ENCODE results near the gene DENND11. TPM values are rescaled to one million over a fixed set of nuclear protein-coding genes. Genes with fewer than 3 reads are reported as not detected.

The DENND11 gene
- 4.4 to 7.1 TPM (median 6.4 TPM) in 5 replicates for total RNA-seq (2022; extraction: Qiagen RNA extraction; ENCODE audit: low read depth)

GRCh38 chr7:141702047-141702567 lies at the start of gene DENND11:
DENND11 (minus strand) TSS chr7:141702166; CDS start chr7:141702153, 13 bp downstream.

GRCh38 chr7:141737836-141738591 lies 36.0 kb upstream of the DENND11 start, which contains the start of gene SSBP1:
SSBP1 (plus strand) TSS chr7:141738358; CDS start chr7:141739167, 809 bp downstream.

GRCh38 chr7:141708351-141708750 lies 6.4 kb upstream of the DENND11 start, which contains the start of gene WEE2:
WEE2 (plus strand) TSS chr7:141708353; CDS start chr7:141708759, 406 bp downstream.

Other genes starting within 250 kb of the DENND11 start
- gene AGK, start 150.8 kb downstream of the DENND11 start, total RNA-seq (2022; extraction: Qiagen RNA extraction; ENCODE audit: low read depth) = 28.0 to 33.8 TPM (median 29.1 TPM) in 5 replicates
- gene WEE2, start 6.2 kb upstream of the DENND11 start, total RNA-seq (2022; extraction: Qiagen RNA extraction; ENCODE audit: low read depth) = not detected in 5 replicates
- gene SSBP1, start 36.2 kb upstream of the DENND11 start, total RNA-seq (2022; extraction: Qiagen RNA extraction; ENCODE audit: low read depth) = 275 to 353 TPM (median 306 TPM) in 5 replicates
- not detected in 5 replicates for gene TAS2R3, start 61.9 kb upstream of the DENND11 start, total RNA-seq (2022; extraction: Qiagen RNA extraction; ENCODE audit: low read depth)
- 0.09 to 0.27 TPM (median 0.15 TPM) in 5 replicates for gene TAS2R4, start 74.5 kb upstream of the DENND11 start, total RNA-seq (2022; extraction: Qiagen RNA extraction; ENCODE audit: low read depth)
- gene TAS2R5, start 88.1 kb upstream of the DENND11 start, total RNA-seq (2022; extraction: Qiagen RNA extraction; ENCODE audit: low read depth) = 0.26 to 0.72 TPM (median 0.38 TPM) in 5 replicates
- not detected in 5 replicates for gene PRSS37, start 139.3 kb upstream of the DENND11 start, total RNA-seq (2022; extraction: Qiagen RNA extraction; ENCODE audit: low read depth)
- not detected in 5 replicates for gene OR9A4, start 214.2 kb upstream of the DENND11 start, total RNA-seq (2022; extraction: Qiagen RNA extraction; ENCODE audit: low read depth)
- gene CLEC5A, start 244.8 kb upstream of the DENND11 start, total RNA-seq (2022; extraction: Qiagen RNA extraction; ENCODE audit: low read depth) = not detected in 5 replicates